H1 (cell line): ENCODE measurements around the gene FUNDC1. TPM values are rescaled to one million over a fixed set of nuclear protein-coding genes. Genes with fewer than 3 reads are reported as not detected.
A peak's percentile ranks its signal among the peaks of the same experiment; 100 is the strongest.

Experiments used
- CHD1 ChIP-seq: IDR thresholded peaks from 2 replicates; pipeline ENCODE4 v1.6.1; 2012; ENCODE audit warnings: low read depth, low read length, improper control_type of control experiment
- CHD7 ChIP-seq: fragments of 300-600 bp; sonication (generic); IDR thresholded peaks from 2 replicates; pipeline ENCODE4 v1.7.1; 2012; ENCODE audit warnings: low read length, moderate library complexity, mild to moderate bottlenecking, inconsistent platforms; ENCODE audit not compliant: insufficient replicate concordance
- CTCF ChIP-seq, 3 experiments: IDR thresholded peaks; 1 replicate in 2 of 3; 2 replicates in 1 of 3; pipeline versions ENCODE4 v1.5.1 to v1.6.1; 2011; ENCODE audit warnings: low read length in 3 of 3, mild to moderate bottlenecking in 3 of 3, inconsistent platforms in 2 of 3, low read depth in 1 of 3, moderate library complexity in 1 of 3; ENCODE audit not compliant: insufficient read depth in 1 of 3; ENCODE audit errors: control extremely low read depth in 1 of 3
- MAFK ChIP-seq: IDR thresholded peaks from 2 replicates; pipeline ENCODE4 v1.6.1; 2012; ENCODE audit warnings: low read depth, mild to moderate bottlenecking, improper control_type of control experiment, low read length
- RNF2 ChIP-seq: fragments of 200-900, 300-1000 bp; sonication (generic); IDR thresholded peaks from 2 replicates; pipeline ENCODE4 v1.7.1; 2016; ENCODE audit warnings: borderline replicate concordance, low read depth, mild to moderate bottlenecking, antibody characterized with exemption, low read length; ENCODE audit not compliant: poor library complexity, severe bottlenecking; ENCODE audit errors: missing control alignments
- SP2 ChIP-seq: IDR thresholded peaks from 2 replicates; pipeline ENCODE4 v1.6.1; 2012; ENCODE audit warnings: mild to moderate bottlenecking, low read length, inconsistent platforms
- YY1 ChIP-seq: IDR thresholded peaks from 2 replicates; pipeline ENCODE4 v1.6.1; 2011; ENCODE audit warnings: low read depth, mild to moderate bottlenecking, low read length
- polyA plus RNA-seq, 7 experiments: library from polyadenylated mRNA; depleted of rRNA in 3 of 7; stranded (reverse) in 5 of 7; unstranded in 2 of 7; fragments of >200 nt in 5 of 7; fragments of 200-250 nt in 2 of 7; gene quantifications; 1 replicate in 5 of 7; 2 replicates in 1 of 7; 4 replicates in 1 of 7; pipeline versions ENCODE4 v1.2.1 to v1.2.3, GENCODE V29; 2011 to 2013; ENCODE audit warnings: missing spikeins in 2 of 7, mixed read lengths in 2 of 7
- total RNA-seq: library from RNA; stranded (reverse); fragmentation: NEBNext Ultra II Directional; extraction: Animal tissue kit (Norgen Biotek cat#: 25700); gene quantifications from 2 replicates; pipeline ENCODE4 v1.2.1, GENCODE V29; 2021

The FUNDC1 gene
- total and polyA plus RNA-seq, 2 of the 8 experiments (the other 6 are each of a cell fraction or from before 2014, with no cell fraction given) = 13.7 to 24.1 TPM

- TF ChIP-seq CHD7 = no peak
- no peak for TF ChIP-seq CHD1
- TF ChIP-seq MAFK = no peak
- TF ChIP-seq CTCF (IDR thresholded peaks at IDR 0.05; ENCODE audit: control extremely low read depth in 1 of 3, insufficient read depth in 1 of 3, low read depth in 1 of 3, low read length in 3 of 3) = peak; percentile 15 to 45 (median 24); a peak in 3 of 4 replicates
- no peak for TF ChIP-seq RNF2
- TF ChIP-seq SP2 = peak; percentile 50
- TF ChIP-seq YY1 = peak; percentile 85; the same call in 1 of the 2 replicates
Observed at GRCh38 chrX:44542567-44543325, at the start of gene FUNDC1 (continued).
